ENCODE data around the gene UGT1A8.

GRCh38 chr2:233794128-233794658, 176.8 kb downstream of the UGT1A8 start:
- no peak for TF ChIP-seq CTCF (IDR thresholded peaks at IDR 0.05; ENCODE audit: low read depth, low read length)
- TF ChIP-seq POLR2A (IDR thresholded peaks at IDR 0.05; ENCODE audit: extremely low read depth, insufficient read length): no peak
- no peak for TF ChIP-seq MYC (IDR thresholded peaks at IDR 0.05; ENCODE audit: low read depth, low read length)
